Breast epithelium (tissue), 3 donors: ENCODE results near the gene RPL15.

Experiments used
- CTCF ChIP-seq, 3 donors: fragments of 450-650 bp; IDR thresholded peaks; one replicate each; pipeline ENCODE4 v1.5.1; 2016 to 2017; ENCODE audit warnings: antibody characterized with exemption in 3 of 3, mild to moderate bottlenecking in 3 of 3, moderate library complexity in 3 of 3
- POLR2A ChIP-seq: fragments of 450-650 bp; IDR thresholded peaks from one replicate; pipeline ENCODE4 v1.6.1; 2016; ENCODE audit warnings: antibody characterized with exemption, mild to moderate bottlenecking, moderate library complexity

- TF ChIP-seq CTCF (IDR thresholded peaks at IDR 0.05) (no peak), POLR2A (no peak)
Measured at GRCh38 chr3:23875113-23875725, 41.7 kb upstream of the RPL15 start.
